Globus pallidus (tissue), 1 donor: Measurements from ENCODE around the gene KCNJ15.

ENCODE experiments used
- DNase-seq: peaks from one replicate; pipeline ENCODE4 v3.0.0-alpha.2; 2015; ENCODE audit warnings: low spot score

KCNJ15 gene

GRCh38 chr21:38297871-38298270 is 41.1 kb downstream of the KCNJ15 start:
- no peak for DNase-seq

GRCh38 chr21:38298832-38299231 is 42.0 kb downstream of the KCNJ15 start:
- DNase-seq: no peak

GRCh38 chr21:38299671-38300070 is 42.9 kb downstream of the KCNJ15 start:
- DNase-seq: no peak

GRCh38 chr21:38300141-38300578 is 43.4 kb downstream of the KCNJ15 start:
- DNase-seq: no peak

- no peak for DNase-seq
Observed at GRCh38 chr21:38301321-38302214, 44.8 kb downstream of the KCNJ15 start.

GRCh38 chr21:38303300-38303699 is 46.5 kb downstream of the KCNJ15 start:
- DNase-seq: no peak

GRCh38 chr21:38306433-38307141 is 49.8 kb downstream of the KCNJ15 start:
- no peak for DNase-seq

- no peak for DNase-seq
Observed at GRCh38 chr21:38307771-38308531, 51.2 kb downstream of the KCNJ15 start.

- no peak for DNase-seq
Observed at GRCh38 chr21:38308532-38309119, 51.8 kb downstream of the KCNJ15 start.

- DNase-seq: no peak
Observed at GRCh38 chr21:38310646-38311485, 54.1 kb downstream of the KCNJ15 start.

- DNase-seq: no peak
Observed at GRCh38 chr21:38311765-38312164, 55.0 kb downstream of the KCNJ15 start.

- no peak for DNase-seq
Observed at GRCh38 chr21:38312822-38313221, 56.0 kb downstream of the KCNJ15 start.

GRCh38 chr21:38314558-38314957 is 57.8 kb downstream of the KCNJ15 start:
- DNase-seq: no peak

GRCh38 chr21:38315122-38315521 is 58.3 kb downstream of the KCNJ15 start:
- DNase-seq: no peak

- DNase-seq: no peak
Observed at GRCh38 chr21:38319781-38320180, 63.0 kb downstream of the KCNJ15 start.

- DNase-seq: no peak
Observed at GRCh38 chr21:38321568-38321967, 64.8 kb downstream of the KCNJ15 start.

- DNase-seq: no peak
Observed at GRCh38 chr21:38322311-38322950, 65.6 kb downstream of the KCNJ15 start.

GRCh38 chr21:38323721-38324531 is 67.1 kb downstream of the KCNJ15 start:
- DNase-seq: no peak

GRCh38 chr21:38325216-38325615 is 68.4 kb downstream of the KCNJ15 start:
- DNase-seq: no peak
